WTC11 (cell line): ENCODE data around the gene SPOP. TPM values are rescaled to one million over a fixed set of nuclear protein-coding genes. Genes with fewer than 3 reads are reported as not detected.

ENCODE experiments used
- ATAC-seq: fragments of 200-7000 bp; cut with Tn5 transposase; 2 replicates; pipeline ENCODE4 v1.10.0; 2021; ENCODE audit warnings: mild to moderate bottlenecking, moderate library complexity
- CTCF ChIA-PET: fragments of 300-600 bp; sonication (Branson Sonifier 250); formaldehyde crosslinking; loops from one replicate; lab custom pipeline; 2021; ENCODE audit warnings: antibody characterized with exemption; lab: Charles Lee
- POLR2A ChIA-PET: fragments of 350-600 bp; sonication (Branson Sonifier 250); formaldehyde crosslinking; loops from one replicate; lab custom pipeline; 2021; ENCODE audit warnings: antibody characterized with exemption; lab: Charles Lee
- DNase-seq: peaks from one replicate; pipeline ENCODE4 v3.0.0; 2021; ENCODE audit warnings: low spot score
- H3K27ac Mint-ChIP-seq: 2 replicates; pipeline ENCODE4 v1.8.0; 2021; ENCODE audit warnings: mixed read lengths
- H3K27me3 Mint-ChIP-seq: 2 replicates; pipeline ENCODE4 v1.8.0; 2021; ENCODE audit warnings: low read depth, mild to moderate bottlenecking, moderate library complexity, mixed read lengths
- H3K36me3 Mint-ChIP-seq: 2 replicates; pipeline ENCODE4 v1.8.0; 2021; ENCODE audit warnings: mixed read lengths
- H3K4me1 Mint-ChIP-seq: 2 replicates; pipeline ENCODE4 v1.8.0; 2022; ENCODE audit warnings: mixed read lengths
- H3K4me3 Mint-ChIP-seq: 2 replicates; pipeline ENCODE4 v1.8.0; 2021; ENCODE audit warnings: mild to moderate bottlenecking, moderate library complexity, mixed read lengths
- H3K9me3 Mint-ChIP-seq: 2 replicates; pipeline ENCODE4 v1.8.0; 2021; ENCODE audit warnings: mixed read lengths
- ARID4B ChIP-seq: sonication (generic); formaldehyde crosslinking; IDR thresholded peaks from 2 replicates; pipeline ENCODE4 v1.8.0; 2023; ENCODE audit warnings: missing genetic modification reagents, mild to moderate bottlenecking, borderline replicate concordance
- ATF6 ChIP-seq: sonication (generic); formaldehyde crosslinking; IDR thresholded peaks from 2 replicates; pipeline ENCODE4 v1.8.1; 2023; ENCODE audit warnings: mild to moderate bottlenecking, missing genetic modification reagents
- E2F4 ChIP-seq: sonication (generic); formaldehyde crosslinking; IDR thresholded peaks from 2 replicates; pipeline ENCODE4 v1.8.1; 2022; ENCODE audit warnings: low read depth, mild to moderate bottlenecking, moderate library complexity, missing genetic modification reagents, borderline replicate concordance
- EMX1 ChIP-seq: fragments of 250-450 bp; sonication (Bioruptor Pico); IDR thresholded peaks from 2 replicates; pipeline ENCODE4 v1.8.0; 2021; ENCODE audit warnings: mild to moderate bottlenecking
- ZMAT4 ChIP-seq: fragments of 250-450 bp; sonication (Bioruptor Pico); IDR thresholded peaks from 2 replicates; pipeline ENCODE4 v1.9.0; 2021; ENCODE audit warnings: mild to moderate bottlenecking
- ZNF232 ChIP-seq: sonication (generic); formaldehyde crosslinking; IDR thresholded peaks from 2 replicates; pipeline ENCODE4 v1.8.0; 2022; ENCODE audit warnings: mild to moderate bottlenecking, missing genetic modification reagents
- ZNF396 ChIP-seq: fragments of 250-450 bp; sonication (Bioruptor Pico); IDR thresholded peaks from 2 replicates; pipeline ENCODE4 v1.8.0; 2021; ENCODE audit warnings: mild to moderate bottlenecking, moderate library complexity, borderline replicate concordance
- ZNF416 ChIP-seq: fragments of 250-450 bp; sonication (Bioruptor Pico); IDR thresholded peaks from 2 replicates; pipeline ENCODE4 v1.9.0; 2021; ENCODE audit warnings: mild to moderate bottlenecking, inconsistent platforms
- ZNF532 ChIP-seq: fragments of 250-450 bp; sonication (Bioruptor Pico); IDR thresholded peaks from 2 replicates; pipeline ENCODE4 v1.9.0; 2021; ENCODE audit warnings: mild to moderate bottlenecking, borderline replicate concordance
- total RNA-seq: library from RNA; stranded (reverse); gene quantifications from 3 replicates; pipeline ENCODE4 v1.2.3, GENCODE V29; 2021

The SPOP gene
- total RNA-seq, 1 experiment from 2014 or later: 19.2 TPM

GRCh38 chr17:49583226-49583625, 94.7 kb downstream of the SPOP start:
- no peak overlapping the region for H3K27ac Mint-ChIP-seq
- ATAC-seq: no peak
- CTCF ChIA-PET: no interaction called here

More at GRCh38 chr17:49583226-49583625, 94.7 kb downstream of the SPOP start:
- Mint-ChIP-seq H3K4me1 (no peaks in the 10 kb centered on the region; the same call in none of the 2 replicates), H3K27me3 (peaks cover 8% of the 10 kb centered on the region), H3K9me3 (no peaks in the 10 kb centered on the region), H3K36me3 (no peaks in the 10 kb centered on the region), H3K4me3 (no peak overlapping the region)
- DNase-seq: no peak
- no peak for TF ChIP-seq ZNF232 (CRISPR knock-in tag)
- TF ChIP-seq EMX1: no peak
- no peak for TF ChIP-seq ZNF416 (CRISPR knock-in tag)
- no peak for TF ChIP-seq E2F4
- TF ChIP-seq ZNF532 (CRISPR knock-in tag): no peak
- no peak for TF ChIP-seq ZNF396 (CRISPR knock-in tag)
- no peak for TF ChIP-seq ARID4B (CRISPR knock-in tag)
- no peak for TF ChIP-seq ATF6 (CRISPR knock-in tag)
- no peak for TF ChIP-seq ZMAT4 (CRISPR knock-in tag)
- POLR2A ChIA-PET: no interaction called here
